MCF 10A (cell line): ENCODE results near the gene CBX4. TPM values are rescaled to one million over a fixed set of nuclear protein-coding genes. Genes with fewer than 3 reads are reported as not detected.

Source experiments
- BruUV-seq: library from RNA; stranded (reverse); fragments of 400-500 nt; replicated peaks from 2 replicates; lab custom pipeline; 2021; lab: Mats Ljungman, UMichigan
- CTCF ChIA-PET: fragments of 300-600 bp; sonication (Branson Sonifier 250); formaldehyde crosslinking; extraction: SDS; loops from one replicate; lab custom pipeline; 2021; ENCODE audit warnings: antibody characterized with exemption, inconsistent platforms; lab: Yijun Ruan, JAX
- POLR2A ChIA-PET: fragments of 300-600, 350-650 bp; sonication (Branson Sonifier 250); formaldehyde crosslinking; extraction: SDS; loops from one replicate; lab custom pipeline; 2020; ENCODE audit warnings: antibody characterized with exemption, inconsistent platforms; lab: Yijun Ruan, JAX
- DNase-seq: peaks from one replicate; pipeline ENCODE4 v3.0.0-alpha.2; 2018; ENCODE audit not compliant: unreplicated experiment
- H3K27ac Mint-ChIP-seq: one replicate; pipeline ENCODE4 v1.8.0; 2022; ENCODE audit warnings: mild to moderate bottlenecking, low read depth, mixed read lengths; ENCODE audit not compliant: unreplicated experiment
- H3K27me3 Mint-ChIP-seq: one replicate; pipeline ENCODE4 v1.8.0; 2022; ENCODE audit warnings: mixed read lengths; ENCODE audit not compliant: insufficient read depth, unreplicated experiment
- H3K36me3 Mint-ChIP-seq: one replicate; pipeline ENCODE4 v1.8.0; 2022; ENCODE audit warnings: mild to moderate bottlenecking, moderate library complexity, mixed read lengths; ENCODE audit not compliant: insufficient read depth, unreplicated experiment
- H3K4me1 Mint-ChIP-seq: one replicate; pipeline ENCODE4 v1.8.0; 2022; ENCODE audit warnings: mixed read lengths; ENCODE audit not compliant: insufficient read depth, unreplicated experiment
- H3K4me3 Mint-ChIP-seq: one replicate; pipeline ENCODE4 v1.8.0; 2022; ENCODE audit warnings: mild to moderate bottlenecking, moderate library complexity, mixed read lengths; ENCODE audit not compliant: unreplicated experiment
- H3K9me3 Mint-ChIP-seq: one replicate; pipeline ENCODE4 v1.8.0; 2022; ENCODE audit warnings: mixed read lengths; ENCODE audit not compliant: unreplicated experiment
- intact Hi-C: fragments of 100-400 bp; cut with micrococcal nuclease; formaldehyde crosslinking; loops from 2 replicates; pipeline ENCODE4 v1.14.1; 2022
- total RNA-seq: library from RNA; stranded (reverse); gene quantifications from 2 replicates; pipeline ENCODE4 v1.2.3, GENCODE V29; 2022
- TF ChIP-seq, protein P1 (sequence below): fragments of 200-600 bp; IDR thresholded peaks from one replicate; pipeline ENCODE4 v1.8.0; 2022; ENCODE audit warnings: antibody characterized with exemption, mild to moderate bottlenecking; ENCODE audit not compliant: unreplicated experiment

CBX4 gene
- total RNA-seq, 1 experiment from 2014 or later, result 89.7 TPM

DNA sequence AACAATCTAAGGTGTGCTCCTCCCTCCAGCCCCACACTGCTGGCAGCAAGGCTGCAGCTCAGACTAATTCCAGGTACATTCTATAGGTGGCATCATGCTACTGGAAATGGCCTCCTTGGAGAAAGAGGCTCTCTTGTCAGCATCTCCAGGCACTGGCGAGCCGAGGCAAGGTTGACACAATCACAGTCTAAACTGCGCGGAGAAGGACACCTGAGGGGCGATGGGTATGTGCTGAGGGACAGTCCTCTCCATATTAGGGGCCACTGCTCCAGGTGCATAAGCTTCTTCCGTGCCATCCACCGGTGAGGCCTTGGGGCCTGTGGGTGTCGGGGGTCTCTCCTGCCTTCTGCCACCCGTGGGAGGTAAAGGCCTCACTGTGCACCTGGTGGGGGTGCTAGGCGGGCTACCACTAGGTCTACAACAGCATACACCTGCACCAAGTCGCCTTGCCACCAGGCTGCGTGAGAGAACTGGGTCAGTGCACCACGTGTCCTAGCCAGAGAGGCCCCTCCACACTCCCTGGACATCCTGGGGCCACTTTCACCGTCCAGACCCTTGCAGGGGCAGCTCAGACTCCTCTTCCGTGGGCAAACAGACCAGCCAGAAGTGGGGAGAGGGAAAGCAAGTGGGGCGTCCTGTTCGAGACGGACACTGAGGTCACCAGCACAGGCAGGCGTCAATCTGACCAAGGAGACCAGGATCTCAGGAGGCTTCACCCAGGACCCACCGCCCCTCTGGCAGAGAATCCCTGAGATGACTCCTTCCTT, 30.3 kb downstream of the CBX4 start:
- Mint-ChIP-seq H3K4me3 (peak overlapping the region; percentile 10), H3K9me3 (no peaks in the 10 kb centered on the region), H3K27ac (no peak overlapping the region), H3K36me3 (peaks cover 4% of the 10 kb centered on the region), H3K4me1 (peaks cover 8% of the 10 kb centered on the region), H3K27me3 (peaks cover 59% of the 10 kb centered on the region)
- ChIA-PET POLR2A (interaction anchor here (0.8 to 4.8 kb wide), 8 partner anchors 12 to 195 kb away, joined by 3 to 36 read pairs (median 6); partner anchors contain the start of gene CBX8), CTCF (interaction anchor here (0.8 to 5.8 kb wide), 16 partner anchors 10 to 261 kb away, joined by 3 to 63 read pairs (median 4); no protein-coding TSS in a partner anchor)
- peak; percentile 81 for DNase-seq
- intact Hi-C loops, result loop anchor here (1.0 to 5.0 kb wide), 3 partner anchors 62 to 179 kb away; no protein-coding TSS in a partner anchor
- TF ChIP-seq, protein P1, sequence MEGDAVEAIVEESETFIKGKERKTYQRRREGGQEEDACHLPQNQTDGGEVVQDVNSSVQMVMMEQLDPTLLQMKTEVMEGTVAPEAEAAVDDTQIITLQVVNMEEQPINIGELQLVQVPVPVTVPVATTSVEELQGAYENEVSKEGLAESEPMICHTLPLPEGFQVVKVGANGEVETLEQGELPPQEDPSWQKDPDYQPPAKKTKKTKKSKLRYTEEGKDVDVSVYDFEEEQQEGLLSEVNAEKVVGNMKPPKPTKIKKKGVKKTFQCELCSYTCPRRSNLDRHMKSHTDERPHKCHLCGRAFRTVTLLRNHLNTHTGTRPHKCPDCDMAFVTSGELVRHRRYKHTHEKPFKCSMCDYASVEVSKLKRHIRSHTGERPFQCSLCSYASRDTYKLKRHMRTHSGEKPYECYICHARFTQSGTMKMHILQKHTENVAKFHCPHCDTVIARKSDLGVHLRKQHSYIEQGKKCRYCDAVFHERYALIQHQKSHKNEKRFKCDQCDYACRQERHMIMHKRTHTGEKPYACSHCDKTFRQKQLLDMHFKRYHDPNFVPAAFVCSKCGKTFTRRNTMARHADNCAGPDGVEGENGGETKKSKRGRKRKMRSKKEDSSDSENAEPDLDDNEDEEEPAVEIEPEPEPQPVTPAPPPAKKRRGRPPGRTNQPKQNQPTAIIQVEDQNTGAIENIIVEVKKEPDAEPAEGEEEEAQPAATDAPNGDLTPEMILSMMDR, result peak; percentile 50
- BruUV-seq, result no TSS peak

DNA sequence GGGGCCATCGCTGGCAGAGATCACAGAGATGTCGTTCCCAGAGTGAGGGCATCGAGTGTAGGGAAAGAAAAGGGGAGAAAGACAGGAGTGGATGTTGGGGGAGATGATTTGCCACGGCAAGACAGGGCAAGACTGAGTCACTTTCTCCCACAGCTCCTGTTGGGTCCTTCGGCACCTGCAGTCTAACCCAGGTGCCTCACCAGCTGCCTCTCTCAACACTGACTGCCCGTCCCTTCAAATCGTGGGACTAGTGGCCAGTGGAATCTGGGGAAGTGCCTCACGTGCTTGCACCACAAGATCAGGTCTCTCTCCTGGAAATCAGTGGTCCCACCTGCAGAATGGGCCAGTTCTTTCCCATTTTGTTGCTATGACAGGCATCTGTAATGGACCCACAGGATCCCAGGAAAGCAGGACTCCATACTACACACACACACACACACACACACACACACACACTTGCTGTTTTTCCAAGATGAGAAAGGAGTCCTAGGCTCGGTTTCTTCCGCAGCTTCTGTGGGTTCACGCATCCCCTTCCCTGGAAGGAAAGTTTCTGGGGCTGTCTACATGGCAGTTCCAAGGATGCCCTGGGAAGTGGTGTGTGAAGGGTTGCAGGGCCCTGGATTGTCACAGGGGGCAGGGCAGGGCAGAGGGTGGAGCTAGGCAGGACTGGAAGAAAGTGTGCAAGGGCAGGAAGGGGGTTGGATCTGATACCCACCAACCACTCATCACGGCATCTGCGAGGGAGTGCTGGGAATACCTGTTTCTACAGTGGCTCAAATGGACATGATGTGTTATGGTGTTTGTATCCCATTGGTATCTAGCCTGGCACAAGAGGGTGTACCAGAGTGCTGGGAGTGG, 32.1 kb downstream of the CBX4 start:
- intact Hi-C loops, result loop anchor here (5.0 kb wide), 1 partner anchor 60 kb away; no protein-coding TSS in a partner anchor
- no peaks in the 10 kb centered on the region for H3K9me3 Mint-ChIP-seq
- no peak for DNase-seq
- POLR2A ChIA-PET, result interaction anchor here (0.7 to 4.8 kb wide), 3 partner anchors 10 to 32 kb away, joined by 3 to 36 read pairs (median 12); partner anchors contain the start of genes CBX4 and CBX8
- H3K4me3 Mint-ChIP-seq, result no peak overlapping the region
- CTCF ChIA-PET, result interaction anchor here (0.5 to 5.8 kb wide), 17 partner anchors 28 to 734 kb away, joined by 3 to 63 read pairs (median 4); no protein-coding TSS in a partner anchor
- no peak overlapping the region for H3K27ac Mint-ChIP-seq
- BruUV-seq, result no TSS peak
- H3K36me3 Mint-ChIP-seq, result no peaks in the 10 kb centered on the region
- H3K4me1 Mint-ChIP-seq, result peaks cover 6% of the 10 kb centered on the region
- TF ChIP-seq, protein P1, result no peak
- peaks cover 54% of the 10 kb centered on the region for H3K27me3 Mint-ChIP-seq

DNA sequence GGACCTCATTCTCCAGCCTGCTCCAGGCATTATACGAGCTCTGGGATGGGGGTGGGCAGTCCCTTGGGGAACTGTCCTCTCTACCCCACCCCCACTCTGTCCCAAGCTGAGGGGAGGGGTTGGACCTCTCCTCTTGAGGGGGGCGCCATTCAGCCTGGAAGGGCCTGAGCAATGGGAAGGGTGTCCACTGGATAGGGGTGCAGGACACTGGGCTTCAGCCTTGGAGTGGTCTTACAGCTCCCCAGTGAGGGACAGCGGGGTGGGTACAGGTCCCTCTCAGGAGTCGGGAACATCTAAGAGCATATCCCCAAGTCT, 32.8 kb downstream of the CBX4 start:
- POLR2A ChIA-PET, result interaction anchor here (3.0 kb wide), 1 partner anchor 9 kb away, joined by 12 read pairs; the partner anchor contains the start of gene CBX8
- BruUV-seq, result no TSS peak
- DNase-seq, result no peak
- Mint-ChIP-seq H3K4me3 (no peak overlapping the region), H3K36me3 (no peaks in the 10 kb centered on the region), H3K9me3 (no peaks in the 10 kb centered on the region), H3K27me3 (peaks cover 47% of the 10 kb centered on the region), H3K4me1 (no peaks in the 10 kb centered on the region), H3K27ac (no peak overlapping the region)
- intact Hi-C loops, result loop anchor here (5.0 kb wide), 1 partner anchor 59 kb away; no protein-coding TSS in a partner anchor
- CTCF ChIA-PET, result interaction anchor here (0.9 to 1.5 kb wide), 5 partner anchors 45 to 555 kb away, joined by 3 to 4 read pairs (median 3); no protein-coding TSS in a partner anchor
- TF ChIP-seq, protein P1, result no peak
